Measurements from ENCODE around the gene ZNF765. TPM values are rescaled to one million over a fixed set of nuclear protein-coding genes. Genes with fewer than 3 reads are reported as not detected.
"Not testable (repeated sequence)": the region's sequence is repeated elsewhere in the genome, so short reads cannot be mapped to it uniquely, and the experiment has no call there.

ZNF765 gene
- total RNA-seq, 1 donor from 2014 or later = 24.1 TPM

- not testable (repeated sequence) for FAIRE-seq; DNase-seq (ENCODE audit: low spot score in 2 of 2)
Observed at GRCh38 chr19:53420520-53421315, 25.8 kb downstream of the ZNF765 start.

- DNase-seq (ENCODE audit: low spot score in 2 of 2) (no peak), FAIRE-seq (no peak)
Observed at GRCh38 chr19:53422551-53422950, 27.6 kb downstream of the ZNF765 start.

GRCh38 chr19:53423074-53423473, 28.1 kb downstream of the ZNF765 start:
- not testable (repeated sequence) for FAIRE-seq; DNase-seq (ENCODE audit: low spot score in 2 of 2)

- peak in 1 of 2 donors; percentile 6 for DNase-seq (ENCODE audit: low spot score in 2 of 2)
- FAIRE-seq = not testable (repeated sequence)
Observed at GRCh38 chr19:53423680-53424079, 28.7 kb downstream of the ZNF765 start.

- FAIRE-seq (no peak), DNase-seq (ENCODE audit: low spot score in 2 of 2) (peak; percentile 41 to 60)
Observed at GRCh38 chr19:53424968-53425597, 30.1 kb downstream of the ZNF765 start.

GRCh38 chr19:53431399-53432087, 36.6 kb downstream of the ZNF765 start, which contains the start of gene ZNF761:
ZNF761 (plus strand) TSS chr19:53431984; CDS start chr19:53447269, 15,285 bp downstream.
- peak; percentile 74 to 87 for DNase-seq (ENCODE audit: low spot score in 2 of 2)
- FAIRE-seq = no peak

- FAIRE-seq (no peak), DNase-seq (ENCODE audit: low spot score in 2 of 2) (peak in 1 of 2 donors; percentile 7)
Observed at GRCh38 chr19:53432088-53432661, 37.2 kb downstream of the ZNF765 start.

GRCh38 chr19:53443809-53444208, 48.9 kb downstream of the ZNF765 start:
- not testable (repeated sequence) for DNase-seq (ENCODE audit: low spot score in 2 of 2); FAIRE-seq

- DNase-seq (ENCODE audit: low spot score in 2 of 2); FAIRE-seq: not testable (repeated sequence)
Observed at GRCh38 chr19:53447196-53447595, 52.2 kb downstream of the ZNF765 start.

- FAIRE-seq (no peak), DNase-seq (ENCODE audit: low spot score in 2 of 2) (no peak)
Observed at GRCh38 chr19:53455828-53456227, 60.9 kb downstream of the ZNF765 start.

- FAIRE-seq; DNase-seq (ENCODE audit: low spot score in 2 of 2): not testable (repeated sequence)
Observed at GRCh38 chr19:53460131-53460721, 65.3 kb downstream of the ZNF765 start.

- FAIRE-seq = no peak
- no peak for DNase-seq (ENCODE audit: low spot score in 2 of 2)
Observed at GRCh38 chr19:53461866-53462265, 66.9 kb downstream of the ZNF765 start.

GRCh38 chr19:53462861-53463260, 67.9 kb downstream of the ZNF765 start:
- DNase-seq (ENCODE audit: low spot score in 2 of 2) (peak in 1 of 2 donors; percentile 15), FAIRE-seq (no peak)

GRCh38 chr19:53463263-53463662, 68.3 kb downstream of the ZNF765 start:
- FAIRE-seq (no peak), DNase-seq (ENCODE audit: low spot score in 2 of 2) (peak; percentile 50 to 76)

GRCh38 chr19:53466726-53467484, 72.0 kb downstream of the ZNF765 start:
- FAIRE-seq (no peak), DNase-seq (ENCODE audit: low spot score in 2 of 2) (no peak)

GRCh38 chr19:53467485-53468262, 72.7 kb downstream of the ZNF765 start, which contains the start of gene ZNF813:
ZNF813 (plus strand) TSS chr19:53467733; CDS start chr19:53483823, 16,090 bp downstream.
- DNase-seq (ENCODE audit: low spot score in 2 of 2) (peak; percentile 84 to 94), FAIRE-seq (no peak)

GRCh38 chr19:53468628-53469027, 73.7 kb downstream of the ZNF765 start:
- not testable (repeated sequence) for FAIRE-seq; DNase-seq (ENCODE audit: low spot score in 2 of 2)

- no peak for FAIRE-seq
- no peak for DNase-seq (ENCODE audit: low spot score in 2 of 2)
Observed at GRCh38 chr19:53471916-53472315, 77.0 kb downstream of the ZNF765 start.
